Endothelial cell of hepatic sinusoid (primary cell): ENCODE measurements around the gene ADPRH.
"Not testable (repeated sequence)": the region's sequence is repeated elsewhere in the genome, so short reads cannot be mapped to it uniquely, and the experiment has no call there.

ENCODE experiments used
- in situ Hi-C: cut with HindIII; loops from 2 replicates; pipeline ENCODE4 v1.10.0; 2017; ENCODE audit warnings: low sequenced_read_pairs

The ADPRH gene

DNA sequence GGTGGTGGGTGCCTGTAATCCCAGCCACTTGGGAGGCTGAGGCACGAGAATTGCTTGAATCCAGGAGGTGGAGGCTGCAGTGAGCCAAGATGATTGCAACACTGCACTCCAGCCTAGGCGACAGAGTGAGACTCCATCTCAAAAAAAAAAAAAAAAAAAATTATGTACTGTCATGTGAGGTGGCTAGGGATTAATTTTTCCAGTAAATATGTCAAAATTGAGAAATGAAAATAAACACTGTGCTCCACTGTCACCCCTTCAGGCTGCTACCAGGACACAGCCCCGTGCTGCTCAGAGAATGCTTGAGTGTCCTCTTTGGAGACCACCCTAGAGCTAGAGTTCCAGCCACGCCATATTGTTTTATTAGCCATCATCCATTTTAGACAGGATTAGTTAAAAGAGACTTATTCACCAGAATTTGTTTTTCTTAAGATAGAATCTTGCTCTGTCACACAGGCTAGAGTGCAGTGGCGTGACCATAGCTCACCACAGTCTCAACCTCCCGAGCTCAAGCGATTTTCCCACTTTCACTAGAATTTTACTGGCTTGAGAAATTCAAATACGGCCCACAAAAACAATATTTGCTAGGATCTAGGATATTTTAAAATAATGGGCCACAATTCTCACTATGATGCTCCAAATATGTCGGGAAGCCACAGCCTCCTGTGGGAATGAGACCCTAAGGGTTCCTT lies 20.5 kb upstream of the ADPRH start:
- in situ Hi-C loops: no loop called here

DNA sequence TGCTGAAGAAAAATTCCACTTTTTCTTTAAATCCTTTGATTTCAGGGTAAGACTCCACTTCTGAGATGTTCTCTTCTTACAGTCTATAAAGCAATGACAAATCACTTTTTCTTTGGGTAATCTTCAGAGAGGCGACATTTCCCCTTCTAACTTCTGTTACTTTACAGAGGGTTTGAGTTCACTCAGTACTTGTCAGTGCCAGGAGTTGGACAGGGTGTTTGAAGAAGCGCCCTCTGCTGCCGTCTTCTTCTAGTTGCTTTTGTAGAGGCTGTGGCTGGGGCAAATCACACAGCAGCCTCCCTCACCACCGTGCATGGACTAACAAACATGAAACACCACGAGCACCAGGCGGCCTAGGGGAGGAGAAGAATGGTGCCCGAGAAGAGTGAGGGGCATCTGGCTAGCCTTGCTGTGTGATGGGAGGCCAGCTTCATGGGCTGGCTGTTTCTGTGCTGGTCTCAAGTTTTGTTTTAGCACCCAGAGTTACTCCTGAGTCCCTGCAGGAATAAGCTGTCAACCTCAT lies 19.8 kb upstream of the ADPRH start, which contains the start of gene CD80:
TSS of gene CD80 (minus strand) at position 174 of the 523 bp plus-strand sequence. CDS start 1,886 bp downstream, outside the sequence.
- in situ Hi-C loops: no loop called here

DNA sequence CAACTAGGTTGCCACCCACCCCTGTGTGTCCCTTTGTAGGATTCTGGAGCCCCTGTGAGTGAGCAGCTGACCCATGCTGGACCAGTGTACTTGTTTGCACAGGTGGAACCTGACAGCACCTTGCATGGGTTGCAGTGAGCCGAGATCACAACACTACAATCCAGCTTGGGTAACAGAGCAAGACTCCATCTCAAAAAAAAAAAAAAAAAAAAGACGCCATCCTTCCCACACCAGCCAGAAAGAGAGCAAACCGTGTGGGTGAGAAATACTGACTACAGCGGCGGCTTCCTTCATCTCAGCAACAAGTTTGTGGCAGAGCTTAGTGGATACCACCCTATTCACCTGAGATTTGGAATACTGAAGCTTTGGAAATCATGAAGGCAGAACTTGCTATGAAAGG lies 19.1 kb upstream of the ADPRH start:
- in situ Hi-C loops: no loop called here

DNA sequence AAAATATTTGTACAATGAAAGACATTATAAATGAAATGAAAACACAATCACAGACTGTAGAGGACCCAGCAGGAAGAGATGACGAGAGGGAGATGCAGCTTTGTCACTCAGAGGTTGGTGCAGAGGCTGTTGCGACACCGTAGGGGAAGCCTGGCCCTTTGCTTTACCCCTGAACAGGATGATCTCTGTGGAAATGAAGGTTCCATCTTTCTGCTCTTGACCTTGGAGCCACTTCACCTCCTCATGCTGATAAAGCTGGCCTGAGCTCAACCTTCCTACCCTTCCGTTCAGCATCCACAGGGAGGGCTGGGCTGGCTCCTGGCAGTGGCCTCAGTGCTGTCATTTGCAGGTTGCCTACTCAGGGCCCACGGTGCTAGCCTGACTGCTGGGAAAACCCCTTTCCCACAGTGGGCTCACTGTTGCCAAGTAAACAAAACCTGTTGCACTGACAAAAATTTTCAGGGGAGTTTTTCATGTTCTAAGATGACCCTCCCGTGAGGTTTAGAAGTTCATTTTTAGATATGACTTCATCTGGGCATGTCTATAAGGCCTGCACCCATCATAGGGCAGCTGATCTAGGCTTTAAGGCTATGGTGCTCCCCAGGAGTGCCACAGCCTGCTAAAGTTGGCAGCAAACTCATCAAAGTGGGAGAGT lies 16.9 kb upstream of the ADPRH start:
- in situ Hi-C loops: no loop called here

DNA sequence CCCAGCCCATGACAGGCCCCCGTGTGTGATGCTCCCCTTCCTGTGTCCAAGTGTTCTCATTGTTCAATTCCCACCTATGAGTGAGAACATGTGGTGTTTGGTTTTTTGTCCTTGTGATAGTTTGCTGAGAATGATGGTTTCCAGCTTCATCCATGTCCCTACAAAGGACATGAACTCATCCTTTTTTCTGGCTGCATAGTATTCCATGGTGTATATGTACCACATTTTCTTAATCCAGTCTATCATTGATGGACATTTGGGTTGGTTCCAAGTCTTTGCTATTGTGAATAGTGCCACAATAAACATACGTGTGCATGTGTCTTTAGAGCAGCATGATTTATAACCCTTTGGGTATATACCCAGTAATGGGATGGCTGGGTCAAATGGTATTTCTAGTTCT lies 16.0 kb upstream of the ADPRH start:
- in situ Hi-C loops: not testable (repeated sequence)

DNA sequence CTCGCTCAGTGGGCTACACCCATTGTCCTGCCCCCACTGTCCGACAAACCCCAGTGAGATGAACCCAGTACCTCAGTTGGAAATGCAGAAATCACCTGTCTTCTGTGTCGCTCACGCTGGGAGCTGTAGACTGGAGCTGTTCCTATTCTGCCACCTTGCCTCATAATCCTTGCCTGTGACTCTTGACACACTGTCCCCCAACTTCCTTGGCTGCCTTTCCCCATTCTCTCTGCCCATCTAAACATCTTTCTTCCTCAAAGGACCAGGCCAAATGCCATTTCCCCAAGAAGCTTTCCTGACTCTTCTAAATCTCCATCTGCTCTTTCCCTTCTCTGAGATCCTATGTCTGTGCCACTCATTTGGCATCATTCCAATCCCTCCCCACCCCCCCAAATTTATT lies 10.1 kb upstream of the ADPRH start:
- in situ Hi-C loops: no loop called here

DNA sequence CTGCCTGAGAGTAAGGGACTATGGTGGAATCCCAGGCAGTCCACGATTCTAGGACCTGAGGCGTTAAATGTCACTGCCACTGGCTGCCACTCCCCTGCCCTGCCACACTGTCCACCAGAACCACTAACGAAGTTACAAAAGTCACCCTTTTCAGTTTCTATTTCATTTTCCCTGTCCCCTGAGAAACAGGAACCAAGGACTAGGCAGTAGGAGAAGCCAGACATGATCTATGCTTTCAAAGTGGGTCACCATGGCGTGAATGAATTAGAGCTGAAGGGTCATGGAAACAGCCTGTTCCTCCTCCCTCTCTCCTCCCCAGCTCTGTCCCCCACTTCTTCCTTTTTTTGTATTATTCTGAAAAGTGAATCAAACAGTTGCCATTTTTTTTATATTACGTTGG lies 9.1 kb upstream of the ADPRH start:
- in situ Hi-C loops: no loop called here

DNA sequence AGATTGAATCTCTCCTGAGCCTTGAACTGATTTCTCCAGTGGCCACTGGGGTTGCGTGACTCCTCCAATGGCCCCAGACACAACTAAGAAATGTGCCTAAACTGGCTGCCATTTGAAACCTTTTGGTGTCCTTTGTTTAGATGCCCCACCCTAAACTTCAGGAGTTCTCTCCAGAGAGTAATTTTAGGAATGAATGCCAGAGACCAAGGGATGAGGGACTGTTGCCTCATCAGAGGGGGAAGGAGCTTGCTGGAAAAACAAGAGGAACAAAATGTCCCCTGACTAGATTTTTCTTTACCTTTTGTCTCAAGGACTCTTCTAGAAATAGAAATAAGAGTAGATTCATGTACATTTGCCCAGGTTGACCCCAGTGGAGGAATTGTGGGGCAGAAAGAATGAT lies 8.1 kb upstream of the ADPRH start:
- in situ Hi-C loops: no loop called here

DNA sequence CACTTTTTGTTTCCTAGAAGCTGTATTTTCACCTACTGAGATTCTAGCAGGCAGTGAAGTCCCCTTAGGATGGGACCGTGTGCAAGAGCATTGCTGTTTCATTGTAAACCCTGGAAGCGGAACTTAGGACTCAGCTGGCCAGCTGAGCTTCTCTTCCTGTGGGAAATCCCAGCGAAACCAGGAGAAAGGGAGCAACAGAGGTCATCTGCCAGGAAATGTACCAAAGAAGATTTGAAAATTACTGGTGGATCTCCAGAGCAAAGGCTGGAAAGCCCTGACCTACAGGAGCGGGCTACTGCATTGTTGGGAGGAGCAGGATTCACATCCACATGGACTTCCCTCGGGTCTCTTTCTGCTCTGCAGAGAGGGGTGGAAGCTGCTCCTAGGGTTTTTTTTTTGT lies 7.6 kb upstream of the ADPRH start:
- in situ Hi-C loops: no loop called here

DNA sequence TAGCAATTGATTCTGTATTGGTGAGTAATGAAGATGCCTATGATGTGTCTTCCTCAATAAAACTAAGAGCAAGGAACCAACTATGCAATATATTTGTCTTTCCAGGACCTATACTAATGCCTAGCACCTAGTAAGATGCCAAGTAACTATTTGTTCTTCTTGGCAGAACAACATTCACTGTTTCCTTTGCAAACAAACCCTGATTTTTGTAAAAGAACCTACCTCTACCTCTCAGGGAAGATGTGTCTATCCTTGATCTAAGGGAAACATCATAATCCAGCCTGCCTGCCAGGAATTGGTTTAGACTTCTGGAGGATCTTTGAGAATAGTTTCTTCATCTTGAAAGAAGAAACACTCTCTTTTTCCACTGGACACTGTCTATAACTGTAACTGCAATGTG lies 3.8 kb upstream of the ADPRH start:
- in situ Hi-C loops: no loop called here

DNA sequence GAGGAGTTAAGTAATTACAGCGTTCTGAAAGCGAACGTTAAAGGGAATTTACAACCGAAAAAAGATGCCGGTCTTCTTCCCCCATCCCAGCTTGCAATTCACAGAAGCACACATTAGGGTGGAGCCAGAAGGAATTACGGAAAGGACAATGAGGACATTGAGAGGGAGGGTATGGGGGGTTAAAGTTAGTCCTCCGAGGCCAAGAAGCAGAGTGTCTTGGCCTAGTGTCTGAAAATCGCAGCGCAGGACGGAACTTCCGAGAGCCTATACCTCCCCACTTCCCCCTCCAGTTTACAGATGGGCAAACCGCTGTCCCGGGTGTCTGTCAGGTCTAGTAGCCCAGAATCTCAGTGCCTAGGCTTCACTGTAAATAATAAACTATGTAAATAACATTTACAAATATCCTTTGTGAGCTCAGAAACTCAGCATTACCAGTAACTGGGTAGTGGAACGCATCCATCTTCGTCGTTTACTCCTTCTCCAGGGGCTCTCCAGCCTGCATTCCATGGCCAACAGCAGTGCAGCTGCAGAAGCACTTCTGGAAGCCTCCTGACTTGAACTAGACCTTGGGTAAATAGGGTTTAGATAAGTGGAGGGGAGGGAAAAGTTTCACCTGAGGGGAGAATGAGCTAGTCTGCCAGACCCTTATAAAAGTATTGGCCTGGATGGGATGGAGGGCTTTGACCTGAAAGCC lies 922 bp downstream of the ADPRH start:
- in situ Hi-C loops: loop anchor here (10.0 kb wide), 1 partner anchor 105 kb away; no protein-coding TSS in a partner anchor

DNA sequence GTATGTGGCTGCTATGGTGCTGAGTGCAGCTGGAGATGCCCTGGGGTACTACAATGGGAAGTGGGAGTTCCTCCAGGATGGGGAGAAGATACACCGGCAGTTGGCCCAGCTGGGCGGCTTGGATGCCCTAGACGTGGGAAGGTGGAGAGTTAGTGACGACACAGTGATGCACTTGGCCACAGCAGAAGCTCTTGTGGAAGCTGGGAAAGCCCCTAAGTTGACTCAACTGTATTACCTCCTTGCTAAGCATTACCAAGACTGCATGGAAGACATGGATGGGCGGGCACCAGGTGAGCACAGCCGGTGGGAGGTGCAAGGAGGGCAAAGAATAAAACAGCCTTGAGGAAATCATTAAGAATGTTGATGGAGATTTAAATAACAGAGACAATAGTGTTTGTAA lies 2.9 kb downstream of the ADPRH start:
- in situ Hi-C loops: loop anchor here (10.0 kb wide), 1 partner anchor 103 kb away; no protein-coding TSS in a partner anchor

DNA sequence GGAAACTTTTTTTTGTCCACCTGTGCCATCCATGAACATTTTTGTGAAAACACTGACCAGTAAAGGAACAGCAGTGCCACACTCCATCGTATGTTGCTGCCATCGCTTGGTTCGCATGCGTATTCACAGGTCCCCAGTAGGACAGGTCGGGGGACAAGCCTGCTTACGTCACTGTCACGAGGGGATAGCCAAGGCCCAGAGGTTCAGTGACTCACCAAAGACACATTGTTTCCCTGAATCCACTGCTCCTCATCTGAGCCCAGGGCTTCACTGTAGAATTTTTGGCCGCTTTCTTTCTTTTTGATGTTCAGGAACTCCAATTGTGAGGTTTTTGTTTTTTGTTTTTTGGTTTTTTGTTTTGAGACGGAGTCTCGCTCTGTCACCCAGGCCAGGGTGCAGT lies 5.9 kb downstream of the ADPRH start:
- in situ Hi-C loops: loop anchor here (10.0 kb wide), 1 partner anchor 100 kb away; no protein-coding TSS in a partner anchor

DNA sequence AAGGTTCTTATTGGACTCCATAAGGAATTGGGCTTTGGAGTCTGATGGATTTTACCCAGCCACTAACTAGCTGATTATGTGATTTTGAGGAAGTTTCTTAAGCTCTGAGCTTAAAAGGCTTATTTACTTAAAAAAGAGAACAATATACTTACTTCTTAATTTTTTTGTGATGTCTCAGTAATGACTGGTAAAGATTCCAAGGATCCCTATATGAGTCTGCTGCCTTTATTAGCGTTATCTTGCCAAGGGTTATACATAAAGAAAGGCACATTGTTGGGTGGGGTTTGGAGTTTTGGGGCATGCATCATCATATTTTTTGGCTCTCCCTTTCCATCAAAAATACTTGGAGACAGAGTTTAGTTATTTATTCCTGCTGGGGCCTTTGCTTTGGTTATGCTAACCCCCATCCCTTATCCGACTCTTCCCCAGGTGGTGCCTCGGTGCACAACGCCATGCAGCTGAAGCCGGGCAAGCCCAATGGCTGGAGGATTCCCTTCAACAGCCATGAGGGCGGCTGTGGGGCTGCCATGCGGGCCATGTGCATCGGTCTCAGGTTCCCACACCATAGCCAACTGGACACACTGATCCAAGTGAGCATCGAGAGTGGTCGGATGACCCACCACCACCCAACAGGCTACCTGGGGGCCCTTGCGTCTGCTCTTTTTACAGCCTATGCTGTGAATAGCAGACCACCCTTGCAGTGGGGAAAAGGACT lies 6.7 kb downstream of the ADPRH start:
- in situ Hi-C loops: loop anchor here (10.0 kb wide), 1 partner anchor 99 kb away; no protein-coding TSS in a partner anchor

DNA sequence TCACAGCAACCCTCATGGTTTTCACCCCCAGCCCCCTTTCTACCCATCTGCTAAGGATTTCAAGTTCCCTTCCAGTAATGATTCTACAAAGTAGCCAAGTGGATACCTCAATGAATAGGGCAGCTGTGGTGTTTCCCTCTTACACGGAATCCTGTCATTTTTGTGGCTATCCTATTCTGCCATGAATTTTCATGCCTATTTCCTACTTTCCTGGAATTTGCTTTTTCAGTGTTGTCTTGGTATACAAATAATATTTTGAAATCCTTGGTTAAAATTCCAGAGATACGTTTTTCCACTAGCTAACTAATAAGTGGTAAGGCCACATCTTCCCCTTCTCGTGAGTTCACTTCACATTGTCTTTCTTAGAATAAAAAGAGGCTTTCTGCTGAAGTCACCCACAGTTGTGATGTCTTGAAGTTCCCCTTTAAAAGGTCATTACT lies 7.5 kb downstream of the ADPRH start:
- in situ Hi-C loops: loop anchor here (10.0 kb wide), 1 partner anchor 98 kb away; no protein-coding TSS in a partner anchor

DNA sequence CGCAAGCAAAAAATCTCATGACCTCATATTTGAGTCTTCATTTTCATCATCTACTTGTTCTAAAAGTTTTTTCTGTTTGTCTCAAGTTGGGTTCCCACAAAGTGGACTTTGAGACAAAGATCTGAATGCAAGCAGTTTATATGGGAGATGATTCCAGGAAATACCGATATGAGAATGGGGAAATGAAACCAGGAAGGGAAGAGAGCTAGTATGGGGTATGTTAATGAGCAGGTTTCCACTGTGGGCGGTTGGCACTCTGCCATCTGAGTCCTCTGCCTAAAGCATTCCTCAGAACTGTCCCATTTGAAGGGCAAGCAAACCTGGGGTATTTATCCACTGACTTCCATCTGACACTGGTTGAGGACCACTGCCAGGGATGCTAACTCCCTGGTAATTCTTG lies 8.8 kb downstream of the ADPRH start:
- in situ Hi-C loops: loop anchor here (10.0 kb wide), 1 partner anchor 97 kb away; no protein-coding TSS in a partner anchor

DNA sequence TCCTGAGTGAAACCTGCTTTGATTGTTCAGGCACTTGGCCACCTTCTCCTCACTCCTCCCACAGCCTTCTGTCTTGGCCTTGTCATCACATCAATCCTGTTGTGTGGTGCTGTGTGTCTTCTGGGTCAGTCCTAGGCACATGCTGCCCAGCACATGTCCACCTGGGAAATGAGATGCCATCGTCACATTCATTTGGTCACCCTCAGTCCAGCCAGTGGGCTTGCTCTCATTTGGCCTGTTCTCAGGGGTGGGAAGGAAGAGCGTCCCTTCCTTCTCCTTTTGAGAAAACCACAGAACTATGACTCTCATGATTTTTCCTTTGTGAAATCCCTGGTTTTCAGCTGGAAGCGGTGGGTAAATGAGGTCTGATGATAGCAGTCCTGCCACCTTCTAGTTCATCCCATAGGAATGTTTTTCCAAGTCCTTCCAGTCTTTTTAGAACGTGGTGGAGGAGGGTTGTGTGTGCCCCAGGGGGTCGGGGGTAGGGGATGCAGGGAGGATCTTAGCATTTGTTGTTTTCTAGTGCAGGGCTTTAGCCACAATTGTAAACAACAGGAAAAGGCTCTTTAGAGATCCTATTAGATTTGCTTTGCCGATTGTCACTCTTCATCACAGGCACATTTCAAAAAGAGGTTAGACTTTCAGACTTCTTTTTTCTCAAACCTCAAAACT lies 9.9 kb downstream of the ADPRH start:
- in situ Hi-C loops: loop anchor here (10.0 kb wide), 1 partner anchor 96 kb away; no protein-coding TSS in a partner anchor

DNA sequence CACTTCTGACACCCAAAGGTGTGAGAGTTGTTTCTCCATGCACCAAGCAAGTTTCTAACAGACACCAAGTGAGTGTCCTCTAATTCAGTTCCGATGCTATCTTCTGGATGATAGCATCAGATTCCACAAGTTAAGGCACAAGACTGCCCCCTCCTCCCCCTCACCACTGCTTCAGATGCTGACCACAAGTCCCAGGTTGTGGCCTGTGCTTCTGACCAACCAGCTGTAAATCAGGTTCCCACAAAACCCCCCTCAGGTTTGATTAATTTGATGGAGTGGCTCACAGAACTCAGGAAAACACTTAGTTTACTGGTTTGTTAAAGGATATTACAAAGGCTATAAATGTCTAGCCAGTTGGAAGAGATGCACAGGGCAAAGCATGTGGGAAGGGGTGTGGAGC lies 11.4 kb downstream of the ADPRH start:
- in situ Hi-C loops: no loop called here

DNA sequence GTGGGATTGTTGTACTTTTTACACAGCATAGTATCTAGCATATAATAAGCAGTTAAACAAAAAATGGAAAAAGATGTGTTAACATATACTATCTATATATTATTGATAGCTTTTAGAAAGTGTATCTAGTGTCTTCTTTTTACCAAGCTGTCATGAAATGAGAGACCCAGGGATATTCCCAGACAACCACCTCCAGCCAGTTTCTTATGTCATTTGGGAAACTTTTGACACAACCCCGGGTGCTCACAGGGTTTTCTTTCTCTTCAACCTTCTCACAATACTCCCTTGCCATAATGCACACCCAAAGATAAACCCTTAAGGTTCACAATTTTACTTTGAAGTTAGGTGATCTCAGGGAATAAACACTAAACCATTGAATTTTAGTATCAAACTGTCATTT lies 13.6 kb downstream of the ADPRH start:
- in situ Hi-C loops: no loop called here

DNA sequence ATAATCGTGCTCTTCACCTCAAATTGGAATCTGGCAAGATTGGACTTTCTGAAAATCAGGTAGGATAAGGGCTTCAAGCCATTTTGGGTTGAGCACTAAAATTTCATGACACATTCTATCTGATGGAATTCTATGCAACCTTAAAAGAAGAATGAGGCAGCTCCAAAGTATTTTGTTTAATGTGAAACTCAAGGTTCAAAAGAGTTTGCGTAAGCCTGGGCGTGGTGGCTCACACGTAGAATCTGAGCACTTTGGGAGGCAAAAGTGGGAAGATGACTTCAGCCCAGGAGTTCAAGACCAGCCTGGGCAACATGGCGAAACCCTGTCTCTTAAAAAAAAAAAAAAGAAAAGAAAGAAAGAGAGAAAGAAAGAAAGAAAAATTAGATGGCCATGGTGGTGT lies 14.8 kb downstream of the ADPRH start:
- in situ Hi-C loops: no loop called here
